GM21619 (cell line): Measurements from ENCODE around the gene EML6.

ENCODE experiments used
- ATAC-seq: cut with Tn5 transposase; IDR thresholded peaks from one replicate; pipeline ENCODE4 v1.9.1; 2021; ENCODE audit not compliant: unreplicated experiment

Gene EML6

GRCh38 chr2:54960164-54960563 lies 236.7 kb downstream of the EML6 start:
- ATAC-seq = no peak

- ATAC-seq = no peak
These were observed 239.0 kb downstream of the EML6 start for GRCh38 chr2:54962511-54962910.

DNA sequence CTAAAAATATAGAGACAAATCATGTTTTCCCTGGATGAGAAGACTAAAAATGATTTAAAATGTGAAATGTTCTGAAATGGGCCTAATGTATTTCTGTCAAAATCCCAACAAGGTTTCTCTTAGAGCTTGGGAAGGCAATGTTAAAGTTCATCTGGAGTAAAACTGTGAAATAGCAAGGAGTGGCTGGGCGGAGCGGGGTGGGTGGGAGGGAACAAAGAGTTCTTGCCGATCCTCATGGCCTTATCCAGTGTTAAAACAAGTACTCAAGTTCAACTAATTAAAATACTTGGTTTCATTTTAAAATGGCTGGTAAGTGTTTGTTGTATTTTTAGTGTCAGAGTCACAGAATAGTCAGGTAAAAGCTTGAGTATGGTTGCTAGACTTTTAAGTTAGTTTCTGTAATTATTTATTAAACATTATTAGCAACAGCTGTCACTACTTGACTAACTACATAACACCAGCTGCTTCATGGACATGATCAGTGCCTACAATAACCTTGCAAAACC lies 239.5 kb downstream of the EML6 start:
- ATAC-seq = no peak

- ATAC-seq = no peak
These were observed 240.0 kb downstream of the EML6 start for GRCh38 chr2:54963476-54963875.

- no peak for ATAC-seq
These were observed 240.8 kb downstream of the EML6 start for GRCh38 chr2:54964271-54964670.

GRCh38 chr2:54964816-54965215 lies 241.4 kb downstream of the EML6 start:
- no peak for ATAC-seq

GRCh38 chr2:54965425-54965824 lies 242.0 kb downstream of the EML6 start:
- no peak for ATAC-seq

GRCh38 chr2:54966165-54966832 lies 242.8 kb downstream of the EML6 start:
- no peak for ATAC-seq

- ATAC-seq = no peak
These were observed 243.4 kb downstream of the EML6 start for GRCh38 chr2:54966837-54967236.

DNA sequence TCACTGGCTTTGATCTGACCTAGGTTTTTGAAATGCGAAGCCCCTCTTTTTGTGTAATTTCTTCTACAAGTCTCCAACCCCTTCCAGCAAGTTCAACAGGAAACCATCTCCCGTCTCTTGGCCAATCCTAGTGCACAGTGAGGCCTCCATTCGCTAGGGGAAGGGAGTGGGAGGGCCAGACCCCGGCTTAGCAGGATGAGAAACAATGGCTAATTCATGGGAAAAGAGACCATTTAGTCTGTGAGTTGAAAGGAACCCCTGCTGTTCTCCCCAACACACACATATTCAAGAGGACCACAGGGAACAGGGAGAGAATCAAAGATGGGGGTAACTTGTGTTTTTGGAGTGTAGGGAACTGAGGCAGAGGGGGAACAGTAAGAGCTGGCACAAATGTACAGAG lies 243.8 kb downstream of the EML6 start:
- no peak for ATAC-seq

DNA sequence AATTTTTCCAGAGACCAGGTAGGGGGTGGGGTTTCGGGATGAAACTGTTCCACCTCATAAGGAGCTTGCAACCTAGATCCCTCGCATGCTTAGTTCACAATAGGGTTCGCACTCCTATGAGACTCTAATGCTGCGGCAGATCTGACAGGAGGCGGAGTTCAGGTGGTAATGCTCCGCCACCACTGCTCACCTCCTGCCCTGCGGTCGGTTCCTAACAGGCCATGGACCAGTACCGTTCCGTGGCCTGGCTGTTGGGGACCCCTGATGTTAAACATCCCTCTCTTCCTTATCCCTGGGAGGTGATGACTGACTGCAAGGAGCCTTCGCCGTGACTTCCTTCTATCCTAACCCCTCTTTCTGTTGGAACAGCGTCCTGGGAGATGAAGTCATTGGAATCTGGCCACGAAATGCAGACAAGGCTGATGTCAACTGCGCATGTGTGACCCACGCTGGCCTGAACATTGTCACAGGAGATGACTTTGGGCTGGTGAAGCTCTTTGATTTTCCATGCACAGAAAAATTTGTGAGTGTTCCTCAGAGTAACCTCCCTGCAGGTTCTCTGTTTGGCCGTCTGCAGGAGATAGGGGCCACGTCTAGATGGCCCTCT lies 244.4 kb downstream of the EML6 start:
- no peak for ATAC-seq

DNA sequence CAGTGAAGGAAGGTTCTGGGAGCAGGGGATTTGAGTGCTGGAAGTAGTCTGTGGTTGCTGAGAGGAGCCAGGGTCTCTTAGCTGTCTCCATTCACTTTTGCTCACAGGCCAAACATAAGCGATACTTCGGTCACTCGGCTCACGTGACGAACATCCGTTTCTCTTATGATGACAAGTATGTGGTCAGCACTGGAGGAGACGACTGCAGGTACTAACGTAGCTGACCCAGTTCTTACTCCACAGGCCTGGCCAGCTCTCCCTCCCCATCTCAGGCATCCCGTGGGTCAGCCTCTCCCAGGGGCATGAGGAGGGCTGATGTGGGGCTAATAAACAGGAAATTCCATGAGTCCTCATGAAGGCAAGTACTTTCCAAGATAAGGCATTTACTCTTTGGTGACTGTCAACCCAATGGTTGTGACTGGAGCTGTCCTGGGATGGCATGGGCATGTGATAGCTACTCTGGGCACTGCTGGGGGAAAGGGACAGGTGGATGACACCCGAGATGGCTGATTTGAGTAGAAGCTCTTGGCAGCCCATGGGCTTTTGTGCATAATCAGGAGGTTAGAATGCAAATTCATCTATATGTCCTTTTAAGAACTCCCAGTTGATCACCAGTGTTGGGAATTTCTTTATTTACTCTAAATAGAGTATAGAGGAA lies 245.2 kb downstream of the EML6 start:
- no peak for ATAC-seq

- ATAC-seq = no peak
These were observed 246.0 kb downstream of the EML6 start for GRCh38 chr2:54969295-54969939.

DNA sequence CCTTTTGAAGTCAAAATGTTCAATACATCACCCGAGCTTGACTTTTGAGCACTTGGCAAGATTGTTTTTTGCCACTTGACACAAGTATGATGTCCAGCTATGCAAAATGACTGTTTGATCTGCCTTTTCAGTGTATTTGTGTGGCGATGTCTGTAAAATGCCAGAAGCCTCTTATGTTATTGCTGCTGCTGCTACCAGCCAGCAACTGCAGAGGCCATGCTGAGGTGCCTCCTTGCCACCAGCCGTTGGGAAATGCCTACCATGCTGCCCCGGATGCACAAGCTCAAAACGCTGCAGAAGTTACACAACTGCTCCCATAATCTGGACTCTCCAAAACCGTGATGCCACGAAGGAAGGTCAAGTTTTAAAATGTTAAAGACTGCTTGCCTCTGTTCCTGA lies 246.5 kb downstream of the EML6 start:
- no peak for ATAC-seq

- no peak for ATAC-seq
These were observed 251.7 kb downstream of the EML6 start for GRCh38 chr2:54975175-54975574.

- no peak for ATAC-seq
These were observed 252.4 kb downstream of the EML6 start for GRCh38 chr2:54975598-54976492.

DNA sequence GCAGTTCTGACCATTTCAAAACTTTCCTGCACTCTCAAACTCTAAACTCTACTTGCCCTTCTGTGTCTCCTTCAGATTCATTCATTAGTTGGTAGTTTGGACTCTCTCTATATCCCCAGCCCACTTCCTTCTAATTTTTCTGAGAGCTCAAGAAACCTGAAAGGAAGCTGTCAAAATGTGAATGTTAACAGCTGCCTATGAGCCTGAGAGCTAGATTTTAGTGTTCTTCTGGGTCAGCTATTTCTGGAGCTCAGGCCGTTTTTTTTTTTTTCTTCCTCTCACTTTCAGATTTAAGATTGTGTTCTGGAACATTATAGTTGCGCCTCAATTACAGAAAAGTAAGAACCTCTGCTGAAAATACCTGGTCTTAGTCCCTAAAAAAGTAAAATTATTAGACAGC lies 253.7 kb downstream of the EML6 start:
- ATAC-seq = peak; percentile 90

DNA sequence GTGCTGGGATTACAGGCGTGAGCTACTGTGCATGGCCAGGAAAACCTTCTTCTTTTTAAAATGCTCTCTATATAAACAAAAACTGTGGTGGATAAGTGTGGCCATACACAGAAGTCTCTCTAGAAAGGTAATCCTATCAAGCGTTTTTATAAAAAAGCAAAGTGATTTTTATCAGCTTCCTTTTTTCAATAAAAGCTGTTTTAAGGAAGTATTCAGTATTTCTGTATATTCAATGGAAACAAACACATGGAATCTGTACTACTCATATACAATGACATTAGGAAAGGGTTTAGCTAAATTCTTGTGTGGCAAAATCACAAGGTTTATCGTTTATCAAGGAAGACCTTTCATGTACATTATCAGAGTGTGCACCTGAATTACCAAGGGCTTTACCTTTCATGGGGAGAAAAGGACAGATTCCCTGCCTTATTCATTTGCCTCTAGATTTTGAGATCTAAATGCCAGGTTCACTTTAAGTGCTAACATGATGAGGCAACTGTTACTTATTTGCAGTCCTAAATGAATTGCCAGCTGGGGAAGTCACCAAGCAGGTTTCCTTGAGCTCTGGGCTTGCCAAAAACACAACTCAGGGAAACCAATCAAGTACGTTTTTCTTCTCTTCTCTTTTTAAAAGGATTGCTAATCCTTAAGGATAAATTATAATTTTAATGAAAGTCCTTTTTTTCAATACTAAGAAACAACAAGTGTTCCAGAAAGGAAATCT lies 256.0 kb downstream of the EML6 start:
- ATAC-seq = no peak

- ATAC-seq = no peak
These were observed 257.9 kb downstream of the EML6 start for GRCh38 chr2:54981385-54981784.
